GM21515 (cell line): ENCODE data around the gene AGT.
"Not testable (repeated sequence)": the region's sequence is repeated elsewhere in the genome, so short reads cannot be mapped to it uniquely, and the experiment has no call there.

Experiments
- ATAC-seq: cut with Tn5 transposase; IDR thresholded peaks from one replicate; pipeline ENCODE4 v1.9.1; 2021; ENCODE audit not compliant: unreplicated experiment

The AGT gene

DNA sequence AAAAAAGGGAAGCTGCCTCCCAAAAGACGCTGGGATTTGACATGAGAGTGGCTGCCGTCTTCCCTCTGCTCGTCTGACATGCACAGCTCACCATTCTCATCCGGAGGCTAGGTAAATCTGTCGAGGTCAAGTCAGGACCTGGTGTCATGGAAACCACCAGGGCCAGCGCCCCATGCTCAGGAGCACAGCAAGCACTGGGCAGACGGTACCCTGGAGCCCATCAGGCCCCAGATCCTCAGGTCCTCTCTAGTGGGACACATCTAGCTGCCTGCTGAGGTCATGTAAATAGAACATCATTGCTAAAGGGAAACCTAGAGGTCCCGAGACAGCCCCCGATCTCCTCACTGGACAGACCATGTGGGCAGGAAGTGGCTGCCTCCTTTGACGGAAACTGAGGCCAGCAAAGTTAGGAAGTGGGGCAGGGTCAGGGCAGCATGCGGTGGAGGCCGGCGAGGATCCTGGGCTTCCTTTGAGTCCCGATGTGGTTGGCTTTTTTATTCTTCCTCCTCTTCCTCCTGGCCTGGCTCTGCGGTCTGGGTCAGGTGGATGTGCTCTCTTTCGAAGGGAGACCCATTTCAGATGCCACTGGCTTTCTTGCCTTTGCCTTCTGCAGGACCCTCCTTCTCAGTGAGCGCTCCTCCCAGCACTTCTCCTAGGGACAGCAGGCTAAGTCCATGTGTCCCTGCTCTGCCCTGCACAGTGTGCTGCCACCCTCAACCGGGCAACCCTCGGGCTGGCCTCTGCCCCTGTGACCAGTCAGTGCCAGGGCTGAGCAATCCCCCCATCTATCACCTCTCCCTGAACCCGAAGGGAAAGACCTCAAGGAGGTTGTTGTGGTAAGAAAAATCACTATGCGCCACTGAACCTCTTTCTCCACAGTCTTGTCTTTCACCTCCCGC lies 5.9 kb downstream of the AGT start:
- no peak for ATAC-seq

DNA sequence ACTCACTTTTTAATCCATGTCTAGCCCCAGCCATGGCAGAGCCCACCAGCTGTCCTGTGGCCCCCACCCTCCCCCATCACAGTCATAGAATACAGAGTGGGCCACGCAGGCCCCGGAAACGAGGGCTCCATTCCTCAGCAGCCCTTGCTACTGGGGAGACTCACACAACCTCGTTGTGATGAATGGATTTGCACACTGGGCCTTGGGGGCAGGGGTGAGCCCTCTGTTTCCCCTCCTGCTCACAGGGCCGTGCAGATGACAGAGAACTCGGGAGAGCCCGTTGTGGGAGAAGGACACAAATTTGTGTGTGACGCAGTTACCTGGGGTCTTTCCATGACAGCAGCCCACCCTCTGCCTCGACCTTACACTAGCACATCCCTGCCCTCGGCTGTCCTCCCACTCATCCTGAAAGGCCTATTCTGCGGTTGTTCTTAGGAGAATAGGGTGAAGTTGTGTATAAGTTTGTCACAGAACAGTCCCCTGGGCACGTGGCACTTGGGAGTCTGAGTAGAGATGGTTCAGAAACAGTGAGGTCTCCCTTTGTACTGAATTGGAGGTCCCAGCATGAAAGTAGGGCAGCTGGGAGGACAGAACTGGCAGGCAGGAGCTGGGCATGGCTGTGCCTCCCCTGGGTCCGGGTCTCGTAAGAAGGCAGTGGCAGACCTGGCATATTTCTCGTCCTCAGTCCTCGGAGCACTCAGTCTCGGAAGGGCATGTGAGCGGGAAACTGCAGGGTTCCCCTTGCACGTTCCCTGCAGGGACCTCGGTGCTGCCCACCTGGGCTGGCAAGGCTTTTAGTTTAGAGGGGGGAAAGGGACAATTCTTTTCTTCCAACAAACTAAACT lies 6.8 kb downstream of the AGT start:
- no peak for ATAC-seq

DNA sequence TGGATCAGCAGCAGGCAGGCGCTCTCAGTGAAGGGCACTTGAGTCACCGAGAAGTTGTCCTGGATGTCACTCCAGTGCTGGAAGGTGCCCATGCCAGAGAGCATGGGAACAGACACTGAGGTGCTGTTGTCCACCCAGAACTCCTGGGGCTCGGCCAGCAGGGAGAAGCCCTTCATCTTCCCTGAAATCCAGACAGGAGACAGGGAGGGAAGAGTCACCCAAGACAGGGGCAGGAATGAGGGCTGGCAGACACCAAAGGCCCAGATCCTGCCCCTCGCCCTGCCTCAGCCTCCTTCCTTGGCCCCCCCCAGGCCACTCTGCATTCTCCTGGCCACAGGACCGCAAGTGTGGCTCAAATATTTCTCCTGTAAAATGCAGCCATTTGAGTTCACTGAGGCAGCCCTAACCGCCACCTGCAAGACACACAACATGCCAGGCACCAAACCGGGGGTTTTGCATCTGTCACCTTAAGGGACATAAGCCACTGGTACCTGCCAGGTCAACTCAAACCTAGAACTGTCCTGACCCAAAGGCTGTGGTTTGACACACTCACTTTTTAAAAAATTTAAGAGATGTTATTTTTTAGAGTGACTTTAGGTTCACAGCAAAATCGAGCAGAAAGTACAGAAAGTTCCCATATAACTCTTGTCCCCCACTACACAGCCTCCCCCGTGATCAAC lies 7.8 kb downstream of the AGT start:
- no peak for ATAC-seq

GRCh38 chr1:230705289-230706019 lies 8.5 kb downstream of the AGT start:
- no peak for ATAC-seq

GRCh38 chr1:230704830-230705229 lies 9.1 kb downstream of the AGT start:
- no peak for ATAC-seq

- ATAC-seq, result no peak
These were observed 10.1 kb downstream of the AGT start for GRCh38 chr1:230703679-230704385.

GRCh38 chr1:230702934-230703678 lies 10.8 kb downstream of the AGT start:
- no peak for ATAC-seq

- ATAC-seq, result no peak
These were observed 11.8 kb downstream of the AGT start for GRCh38 chr1:230701895-230702768.

GRCh38 chr1:230701434-230701833 lies 12.5 kb downstream of the AGT start:
- ATAC-seq, result no peak

GRCh38 chr1:230700132-230700531 lies 13.8 kb downstream of the AGT start:
- ATAC-seq, result no peak

- ATAC-seq, result no peak
These were observed 14.2 kb downstream of the AGT start for GRCh38 chr1:230699716-230700115.

DNA sequence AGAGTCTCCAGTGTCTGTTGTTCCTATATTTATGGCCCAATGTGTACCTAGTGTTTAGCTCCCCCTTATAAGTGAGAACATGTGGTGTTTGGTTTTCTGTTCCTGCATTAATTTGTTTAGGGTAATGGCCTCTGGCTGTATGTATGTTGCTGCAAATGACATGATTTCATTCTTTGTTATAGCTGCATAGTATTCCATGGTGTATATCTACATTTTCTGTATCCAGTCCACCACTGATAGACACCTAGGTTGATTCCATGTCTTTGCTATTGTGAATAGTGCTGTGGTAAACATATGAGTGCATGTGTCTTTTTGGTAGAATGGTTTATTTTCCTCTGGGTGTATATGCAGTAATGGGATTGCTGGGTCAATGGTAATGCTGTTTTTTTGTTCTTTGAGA lies 15.0 kb downstream of the AGT start:
- ATAC-seq, result not testable (repeated sequence)

DNA sequence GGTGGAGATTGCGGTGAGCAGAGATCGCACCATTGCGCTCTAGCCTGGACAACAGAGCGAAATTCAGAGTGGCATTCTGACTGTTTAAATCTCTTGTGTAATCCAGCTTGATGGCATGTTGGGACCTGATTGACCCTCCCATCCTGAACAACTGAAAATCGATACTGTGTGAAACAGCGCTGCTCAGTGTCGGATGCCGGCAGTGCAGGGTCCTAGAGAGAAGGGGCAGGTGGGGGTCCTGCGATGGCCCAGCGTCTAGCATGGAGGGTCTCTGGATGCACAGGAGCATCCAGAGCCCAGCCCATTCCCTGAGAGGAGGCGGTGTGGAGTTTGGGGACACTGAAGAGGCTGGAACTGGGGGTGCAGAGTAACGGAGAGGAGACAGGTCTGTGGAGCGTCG lies 15.8 kb downstream of the AGT start:
- no peak for ATAC-seq

- ATAC-seq, result no peak
These were observed 17.0 kb downstream of the AGT start for GRCh38 chr1:230696722-230697437.

- ATAC-seq, result no peak
These were observed 17.7 kb downstream of the AGT start for GRCh38 chr1:230696218-230696617.

DNA sequence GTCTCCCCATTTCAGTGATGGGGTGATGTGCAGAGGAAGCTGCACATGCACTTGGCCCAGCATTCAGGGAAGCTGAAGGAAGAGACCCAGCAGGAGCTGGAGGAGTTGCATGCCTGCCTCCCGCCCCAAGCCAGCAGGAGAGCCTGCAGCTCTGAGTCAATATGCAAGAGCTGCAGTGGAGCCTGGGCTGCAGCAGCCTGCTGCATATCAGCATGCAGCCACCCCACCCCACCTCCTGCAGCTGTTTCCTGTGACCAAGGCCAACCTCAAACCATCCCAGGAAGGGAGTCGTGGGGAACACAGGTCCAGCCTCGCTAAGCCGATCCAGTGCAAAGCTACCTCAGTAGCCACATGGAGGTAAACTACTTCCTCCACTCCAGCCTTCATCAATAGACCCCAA lies 18.9 kb downstream of the AGT start:
- no peak for ATAC-seq

- ATAC-seq, result no peak
These were observed 19.5 kb downstream of the AGT start for GRCh38 chr1:230694464-230694863.

DNA sequence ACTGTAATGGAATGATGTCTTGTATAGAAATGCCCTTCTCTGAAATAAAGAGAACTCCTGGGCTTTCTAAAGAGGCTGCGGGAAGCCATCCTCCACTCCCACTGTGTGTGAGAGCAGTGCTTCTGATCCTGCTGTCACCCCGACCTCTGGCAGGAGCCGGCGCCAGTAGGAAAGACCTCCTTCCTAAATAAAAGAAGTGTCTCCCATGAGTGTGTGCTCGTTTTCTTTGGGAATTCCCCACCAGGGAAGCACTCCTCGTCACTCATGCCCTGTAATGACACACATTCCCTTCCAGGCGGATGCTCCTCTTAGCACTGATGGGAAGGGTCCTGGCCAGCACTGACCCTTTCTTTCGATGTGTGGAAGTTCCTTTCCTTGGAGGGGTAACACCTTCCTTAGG lies 20.1 kb downstream of the AGT start:
- ATAC-seq, result no peak
